ENCODE results near the gene BTN1A1.

- TF ChIP-seq POLR2A (IDR thresholded peaks at IDR 0.05) (no peak), CTCF (IDR thresholded peaks at IDR 0.05) (no peak)
Observed at GRCh38 chr6:26524722-26525370, 24.7 kb downstream of the BTN1A1 start.
